CD4-positive, alpha-beta T cell treated with Interleukin-15 for 4 hours (primary cell): Measurements from ENCODE around the gene SERPINE1.

Source experiments
- DNase-seq: peaks from one replicate; pipeline ENCODE4 v3.0.0-alpha.2; 2020; ENCODE audit warnings: low spot score

The SERPINE1 gene

DNA sequence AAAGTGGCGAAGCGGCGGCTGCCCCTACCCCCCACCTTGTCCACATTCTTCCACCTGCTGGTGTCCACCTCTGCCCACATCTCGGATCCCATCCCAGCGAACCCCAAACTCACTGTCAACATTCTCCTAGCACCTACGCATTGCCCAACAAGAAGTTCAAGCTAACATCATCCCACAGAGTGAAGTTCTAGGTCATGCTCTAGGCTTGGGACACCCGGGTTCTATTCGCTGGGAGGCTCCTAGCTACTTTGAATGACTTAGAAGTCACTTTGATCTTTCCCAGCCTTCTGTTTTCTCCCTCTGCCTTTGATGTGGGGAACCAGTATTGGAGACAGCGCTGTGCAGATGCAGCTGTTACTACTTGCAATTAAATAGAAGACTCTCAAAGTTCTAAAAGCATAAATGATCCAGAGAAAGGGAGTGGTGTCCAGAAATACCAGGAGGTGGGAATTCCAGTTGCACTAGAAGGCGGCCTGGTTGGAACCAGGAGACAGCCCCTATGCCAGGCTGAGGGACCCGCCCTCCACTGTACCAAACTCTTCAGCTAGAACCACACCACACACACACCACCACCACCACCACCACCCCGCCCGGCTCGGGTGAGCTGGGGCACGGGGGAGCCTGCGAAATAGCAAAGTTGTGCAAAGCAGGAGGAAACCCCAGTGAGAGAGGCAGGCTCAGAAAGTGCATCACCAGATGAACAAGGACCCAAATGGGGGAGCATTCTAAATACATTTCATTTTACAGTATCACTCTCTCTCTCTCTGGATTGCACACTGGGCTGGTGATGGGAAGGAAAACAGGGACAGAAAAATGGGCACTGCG lies 43.9 kb downstream of the SERPINE1 start:
- no peak for DNase-seq

- DNase-seq: no peak
Observed at GRCh38 chr7:101171442-101171837, 44.5 kb downstream of the SERPINE1 start.

DNA sequence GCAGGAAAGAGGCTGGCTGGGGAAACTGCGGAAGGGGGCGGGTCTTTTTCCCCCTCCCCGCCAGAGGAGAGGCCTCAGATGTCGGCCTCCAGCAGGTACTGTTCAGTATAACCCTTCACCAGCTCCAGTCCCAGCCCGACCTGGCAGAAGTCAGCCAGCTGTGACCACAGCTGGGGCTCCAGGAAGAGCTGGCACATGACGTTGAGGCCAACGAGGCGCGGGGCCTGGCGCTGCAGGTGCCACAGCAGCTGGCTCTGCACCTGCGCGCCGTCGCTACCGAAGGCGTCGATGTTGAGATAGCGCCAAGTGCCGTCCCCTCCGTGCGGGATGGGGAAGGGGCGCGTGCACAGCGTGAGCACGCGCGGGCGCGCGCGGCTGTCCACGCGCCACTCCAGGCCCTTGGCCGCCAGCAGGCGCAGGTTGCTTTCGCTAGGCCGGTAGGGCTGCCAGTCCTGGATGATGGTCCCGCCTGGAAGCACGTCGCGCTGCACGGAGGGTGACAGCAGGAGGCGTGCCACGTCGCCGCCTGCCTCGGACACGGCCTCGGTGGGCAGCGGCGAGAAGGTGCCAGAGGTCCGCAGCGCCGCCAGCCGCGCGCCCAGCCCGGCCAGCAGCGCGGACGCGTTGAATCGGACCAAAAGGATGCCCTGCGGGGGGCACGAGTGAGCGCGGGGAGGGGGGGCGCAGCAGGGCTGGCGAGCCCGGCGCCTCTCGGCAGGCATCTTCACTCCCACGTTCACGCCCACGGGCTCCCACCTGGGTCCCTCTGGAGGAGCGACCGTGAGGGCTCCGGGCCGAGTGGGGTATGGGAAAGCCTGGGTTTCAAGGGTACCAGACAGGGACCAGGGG lies 45.3 kb downstream of the SERPINE1 start:
- no peak for DNase-seq

DNA sequence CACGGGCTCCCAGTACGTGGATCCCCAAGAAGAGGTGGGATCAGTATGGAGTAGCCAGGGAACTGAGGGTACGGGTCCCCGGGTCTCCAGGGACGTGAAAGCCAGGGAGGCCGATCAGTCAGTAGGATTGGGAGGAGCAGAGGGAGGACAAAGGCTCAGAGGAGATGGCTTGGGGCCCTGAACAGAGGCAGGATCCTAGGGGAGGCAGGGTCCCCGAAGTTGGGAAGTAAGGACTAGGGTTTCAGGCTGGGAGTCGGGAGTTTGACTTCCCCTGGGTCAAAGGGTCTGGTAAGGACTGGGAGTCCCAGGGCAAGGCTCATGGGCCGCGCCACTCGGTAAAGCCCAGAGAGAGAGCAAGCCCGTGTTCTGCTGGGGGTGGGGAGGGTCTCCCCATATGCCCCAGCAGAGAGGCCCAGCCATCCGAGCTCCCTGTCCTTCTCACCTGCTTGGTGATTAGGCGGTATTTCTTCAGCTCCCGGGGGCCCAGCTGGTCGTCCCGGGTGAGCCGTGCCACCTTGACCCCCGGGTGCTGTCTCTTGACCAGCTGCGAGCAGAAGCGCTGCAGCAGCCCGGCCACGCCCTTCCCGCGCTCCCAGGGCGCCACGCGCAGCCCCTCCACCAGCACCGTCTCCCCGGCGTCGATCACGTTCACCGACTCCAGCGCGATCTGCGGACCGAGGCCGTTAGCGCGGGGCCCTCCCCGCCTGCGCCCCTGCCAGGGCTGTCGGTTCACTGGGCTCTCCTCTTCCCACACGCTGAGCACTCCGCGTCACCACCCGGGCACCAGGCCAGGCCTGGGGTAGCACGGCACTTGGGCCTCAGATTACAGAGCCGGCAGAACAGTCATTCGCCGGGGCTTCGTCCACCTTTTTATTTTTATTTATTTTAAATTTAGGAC lies 46.2 kb downstream of the SERPINE1 start:
- no peak for DNase-seq

- peak; percentile 55 for DNase-seq
Observed at GRCh38 chr7:101173752-101174244, 46.9 kb downstream of the SERPINE1 start.

- DNase-seq: no peak
Observed at GRCh38 chr7:101174322-101174854, 47.5 kb downstream of the SERPINE1 start.

- no peak for DNase-seq
Observed at GRCh38 chr7:101175664-101176063, 48.8 kb downstream of the SERPINE1 start.

DNA sequence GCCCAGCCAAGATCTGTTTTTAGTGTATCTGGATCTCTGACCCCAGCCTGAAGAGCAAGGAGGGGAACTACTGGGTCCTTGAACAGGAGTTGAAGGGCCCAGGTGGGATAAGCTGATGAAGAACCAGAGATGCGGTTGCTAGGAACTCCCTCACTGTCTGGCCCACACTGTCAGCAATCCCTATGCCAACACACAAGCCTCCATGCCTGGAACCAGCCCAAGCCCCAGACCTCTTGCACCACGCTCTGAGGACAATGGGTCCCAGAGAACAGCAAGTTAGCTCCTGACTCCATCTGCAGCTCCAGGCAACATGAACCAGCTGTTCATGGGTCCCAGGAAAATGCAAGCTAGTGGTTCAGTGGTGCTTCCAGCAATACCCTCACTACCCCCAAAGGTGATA lies 50.7 kb downstream of the SERPINE1 start:
- no peak for DNase-seq

- DNase-seq: no peak
Observed at GRCh38 chr7:101179117-101179516, 52.2 kb downstream of the SERPINE1 start.

GRCh38 chr7:101179713-101180112 lies 52.8 kb downstream of the SERPINE1 start:
- DNase-seq: no peak

GRCh38 chr7:101180130-101180755 lies 53.3 kb downstream of the SERPINE1 start, which contains the start of gene NAT16:
TSS of gene NAT16 (minus strand) at chr7:101180293. CDS start at chr7:101174807, 5,486 bp downstream.
- no peak for DNase-seq

DNA sequence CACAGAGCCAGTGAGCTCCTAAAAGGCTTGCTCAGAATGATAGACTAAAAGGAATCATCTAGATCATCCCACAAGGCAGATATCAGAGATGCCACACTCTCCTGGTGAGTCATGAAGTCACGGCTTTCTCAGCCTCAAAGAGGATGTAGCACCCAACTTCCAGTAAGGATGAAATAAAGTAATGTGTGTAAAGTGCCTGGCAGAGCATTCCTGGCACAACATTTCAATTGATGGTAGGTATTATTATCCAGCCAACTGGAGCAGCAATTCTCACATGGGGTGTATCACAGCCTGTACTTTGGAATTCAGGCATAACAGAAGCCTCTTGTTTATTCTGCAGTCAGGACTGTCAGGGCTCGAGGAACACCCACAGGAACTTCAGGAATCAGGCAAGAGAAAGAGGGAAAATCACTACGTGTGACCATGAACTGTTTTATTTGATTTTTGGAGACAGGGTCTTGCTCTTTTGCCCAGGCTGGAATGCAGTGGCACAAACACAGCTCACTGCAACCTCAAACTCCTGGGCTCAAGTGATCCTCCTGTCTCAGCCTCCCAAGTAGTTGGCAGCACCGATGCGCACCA lies 58.4 kb downstream of the SERPINE1 start:
- DNase-seq: no peak

DNA sequence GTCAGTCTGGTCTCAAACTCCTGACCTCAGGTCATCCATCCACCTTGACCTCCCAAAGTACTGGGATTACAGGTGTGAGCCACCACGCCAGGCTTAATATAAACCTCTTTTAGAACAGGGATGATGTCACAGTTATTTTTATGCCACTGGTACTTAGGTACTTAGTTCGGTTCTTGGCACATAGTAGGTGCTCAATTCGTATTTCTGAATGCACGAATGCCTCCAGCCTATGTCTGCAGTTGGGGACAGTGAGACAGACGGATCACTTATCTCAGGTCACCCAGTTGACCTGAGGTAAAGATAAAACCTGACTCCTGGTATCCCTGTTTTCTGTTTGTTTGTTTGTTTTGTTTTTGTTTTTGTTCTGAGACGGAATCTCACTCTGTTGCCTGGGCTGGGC lies 59.3 kb downstream of the SERPINE1 start:
- DNase-seq: no peak

GRCh38 chr7:101186844-101187428 lies 60.0 kb downstream of the SERPINE1 start:
- DNase-seq: no peak
